Left hindlimb (tissue), 1 donor: Measurements from ENCODE around the gene B3GALT5.
"Not testable (repeated sequence)": the region's sequence is repeated elsewhere in the genome, so short reads cannot be mapped to it uniquely, and the experiment has no call there.

ENCODE experiments used
- DNase-seq: peaks from one replicate; pipeline ENCODE4 v3.0.0-alpha.2; 2018

The B3GALT5 gene

GRCh38 chr21:39669485-39669884, 56.7 kb downstream of the B3GALT5 start:
- no peak for DNase-seq

GRCh38 chr21:39669976-39670661, 57.4 kb downstream of the B3GALT5 start:
- no peak for DNase-seq

DNA sequence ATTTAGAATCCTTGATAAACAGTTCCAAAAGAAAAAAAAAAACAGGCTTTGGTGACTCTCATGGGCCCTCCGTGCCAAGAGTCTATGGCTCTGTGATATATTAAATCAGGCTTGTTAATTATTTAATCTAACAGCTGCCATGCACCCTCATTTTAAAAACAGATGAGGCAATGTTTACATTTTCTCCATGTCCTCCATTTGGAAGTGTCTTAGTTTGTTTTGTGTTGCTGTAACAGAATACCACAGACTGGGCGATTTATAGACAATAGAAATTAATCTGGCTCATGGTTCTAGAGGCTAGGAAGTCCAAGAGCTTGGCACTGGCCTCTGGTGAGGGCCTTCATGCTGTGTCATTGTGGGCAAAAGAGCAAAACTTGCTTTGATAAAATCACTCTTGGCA, 58.0 kb downstream of the B3GALT5 start:
- DNase-seq = no peak

DNA sequence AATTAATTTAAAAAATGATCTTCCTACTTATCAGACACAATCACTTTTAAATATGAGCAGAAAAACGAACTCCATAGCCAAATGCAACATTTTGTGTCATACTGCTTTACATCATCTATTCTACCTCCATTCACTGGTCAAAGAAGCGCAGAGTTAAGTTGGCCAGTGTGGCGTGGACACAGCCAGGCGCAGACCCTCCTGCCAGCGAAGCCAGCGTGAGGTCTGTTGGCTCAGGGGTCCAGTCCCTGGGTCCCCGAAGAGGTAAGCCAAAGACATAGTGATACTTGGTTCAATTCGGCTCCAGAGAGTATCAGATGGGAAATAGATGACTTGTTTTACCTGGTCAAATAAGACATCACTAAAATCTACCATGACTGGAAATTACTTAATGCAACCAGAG, 59.2 kb downstream of the B3GALT5 start:
- DNase-seq = no peak

DNA sequence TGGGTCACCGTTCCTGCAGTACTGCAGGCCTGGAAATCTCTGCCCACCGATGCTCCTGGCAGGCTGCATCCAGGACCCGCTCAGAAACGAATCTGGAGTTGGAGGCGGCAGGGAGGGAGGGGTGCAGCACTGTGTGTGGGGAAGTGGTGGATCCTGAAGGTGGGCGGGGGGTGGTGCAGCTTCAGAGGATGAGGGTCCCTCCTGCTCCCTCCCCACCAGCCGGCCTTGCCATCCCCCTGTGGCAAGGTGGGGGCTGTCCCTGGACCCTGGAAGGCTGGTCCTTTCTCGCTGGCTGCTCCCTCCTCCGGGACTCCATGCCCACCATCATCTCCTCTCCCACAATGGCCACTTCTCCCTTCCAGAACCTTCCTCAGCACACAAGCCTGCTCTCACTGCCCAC, 60.4 kb downstream of the B3GALT5 start:
- DNase-seq = no peak

DNA sequence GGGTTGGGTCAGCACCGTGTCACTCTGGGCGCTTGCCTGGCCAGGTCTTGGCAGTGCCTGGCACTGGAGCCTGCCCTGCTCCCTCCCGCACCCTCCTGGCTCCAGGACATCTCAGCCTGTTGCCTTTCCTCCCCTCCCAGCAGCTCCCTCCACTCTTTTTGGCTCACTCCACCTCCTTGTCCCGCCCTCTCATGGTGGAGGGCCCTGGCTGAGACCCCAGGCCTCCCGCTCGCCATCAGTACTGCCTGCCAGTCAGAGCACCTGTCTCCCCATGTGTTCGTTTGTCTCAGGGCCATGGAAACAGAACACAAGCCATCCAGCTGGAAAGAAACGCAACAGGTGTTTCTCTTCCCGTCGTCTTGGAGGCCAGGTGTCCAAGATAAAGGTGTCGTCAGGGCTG, 61.0 kb downstream of the B3GALT5 start:
- no peak for DNase-seq

DNA sequence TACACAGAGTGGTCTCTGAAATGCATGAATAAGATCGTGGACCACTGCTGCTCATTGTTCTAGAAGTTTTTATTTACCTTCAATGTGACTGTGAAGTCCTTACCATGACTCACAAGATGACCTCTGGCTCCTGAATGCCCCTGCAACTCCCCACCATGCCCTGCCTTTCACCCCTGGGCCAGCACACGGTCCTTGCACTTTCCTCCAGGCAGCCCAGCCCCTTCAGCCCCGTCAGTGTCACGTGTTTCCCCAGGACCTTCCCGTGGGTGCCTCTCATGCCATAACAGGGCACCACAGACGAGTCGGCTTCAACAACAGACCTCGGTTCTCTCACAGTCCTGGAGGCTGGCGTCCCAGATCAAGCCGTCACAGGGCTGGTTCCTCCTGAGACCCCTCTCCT, 62.1 kb downstream of the B3GALT5 start:
- no peak for DNase-seq

GRCh38 chr21:39675590-39675989, 62.9 kb downstream of the B3GALT5 start:
- DNase-seq = no peak

- DNase-seq = no peak
These were observed 63.4 kb downstream of the B3GALT5 start for GRCh38 chr21:39675993-39676661.

- no peak for DNase-seq
These were observed 67.5 kb downstream of the B3GALT5 start for GRCh38 chr21:39680216-39680615.

GRCh38 chr21:39681257-39681656, 68.5 kb downstream of the B3GALT5 start:
- no peak for DNase-seq

- no peak for DNase-seq
These were observed 69.1 kb downstream of the B3GALT5 start for GRCh38 chr21:39681845-39682244.

GRCh38 chr21:39685236-39685635, 72.5 kb downstream of the B3GALT5 start:
- DNase-seq = no peak

DNA sequence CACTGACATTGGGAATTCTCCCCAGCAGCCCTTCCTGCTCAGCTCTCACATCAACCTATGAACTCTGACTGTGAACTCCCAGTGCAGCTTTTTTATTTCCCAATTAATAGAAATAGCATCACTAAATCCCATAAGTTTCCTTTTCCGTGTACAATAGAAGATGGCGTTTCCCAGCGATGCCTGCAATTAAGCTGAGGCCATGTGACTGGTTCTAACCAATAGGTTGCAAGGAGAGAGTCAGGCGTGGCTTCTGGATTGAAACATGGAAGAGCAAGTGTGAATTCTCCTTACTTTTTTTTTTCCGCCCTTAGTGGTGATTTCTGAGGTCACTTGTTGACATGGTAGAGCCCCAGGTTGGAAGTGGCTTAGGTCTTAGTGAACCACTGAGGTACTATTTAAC, 73.3 kb downstream of the B3GALT5 start:
- DNase-seq = no peak

- DNase-seq = no peak
These were observed 74.1 kb downstream of the B3GALT5 start for GRCh38 chr21:39686646-39687468.

GRCh38 chr21:39688010-39688409, 75.3 kb downstream of the B3GALT5 start:
- no peak for DNase-seq

DNA sequence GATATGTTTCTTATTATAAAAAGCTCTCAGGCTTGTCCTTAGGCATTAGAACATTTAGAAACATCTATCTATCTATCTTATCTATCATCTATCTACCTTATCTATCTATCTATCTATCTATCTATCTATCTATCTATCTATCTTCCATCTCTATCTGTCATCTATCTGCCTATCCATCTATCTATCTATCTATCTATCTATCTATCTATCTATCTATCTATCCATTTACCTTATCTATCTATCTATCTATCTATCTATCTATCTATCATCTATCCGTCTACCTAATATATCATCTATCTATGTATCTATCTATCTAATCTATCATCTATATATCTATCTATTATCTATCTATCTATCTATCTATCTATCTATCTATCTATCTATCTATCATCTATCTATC, 77.1 kb downstream of the B3GALT5 start:
- not testable (repeated sequence) for DNase-seq

DNA sequence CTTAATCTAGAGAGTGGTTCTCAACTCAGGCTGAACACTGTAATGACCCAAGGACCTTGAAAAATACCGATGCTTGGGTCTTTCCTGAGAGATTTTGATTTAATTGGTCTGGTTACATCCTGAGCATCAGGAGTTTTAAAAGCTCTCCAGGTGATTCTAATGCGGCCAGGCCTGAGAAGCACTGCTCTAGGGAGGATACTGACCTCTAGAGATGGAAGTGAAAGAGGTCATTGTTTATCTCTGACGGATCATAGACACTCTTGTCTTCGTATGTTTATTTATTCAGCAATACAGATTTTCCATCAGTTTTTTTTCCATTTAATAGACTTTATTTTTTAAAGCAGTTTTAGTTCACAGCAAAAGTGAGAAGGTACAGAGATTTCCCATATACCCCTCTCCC, 77.7 kb downstream of the B3GALT5 start:
- DNase-seq = no peak

GRCh38 chr21:39694750-39695149, 82.0 kb downstream of the B3GALT5 start:
- no peak for DNase-seq

- no peak for DNase-seq
These were observed 83.5 kb downstream of the B3GALT5 start for GRCh38 chr21:39696196-39696595.

- DNase-seq = no peak
These were observed 83.9 kb downstream of the B3GALT5 start for GRCh38 chr21:39696618-39697017.

DNA sequence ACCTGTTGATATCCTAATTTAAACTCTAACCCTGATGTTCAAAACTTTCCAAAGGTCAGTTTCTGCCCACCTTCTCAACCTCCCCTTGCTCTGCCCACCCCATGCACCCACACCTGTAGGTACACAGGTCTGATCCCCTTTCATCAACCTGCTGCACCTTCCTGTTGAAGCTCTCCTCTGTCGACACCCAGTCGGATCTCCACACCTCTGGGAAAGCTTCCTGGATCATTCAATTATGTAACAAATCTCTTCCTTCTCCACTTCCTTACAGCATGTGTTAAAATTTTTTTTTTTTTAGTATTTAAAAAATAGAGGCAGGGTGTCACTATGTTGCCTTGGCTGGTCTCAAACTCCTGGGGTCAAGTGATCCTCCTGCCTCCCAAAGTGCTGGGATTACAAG, 87.6 kb downstream of the B3GALT5 start:
- DNase-seq = no peak

- DNase-seq = no peak
These were observed 90.8 kb downstream of the B3GALT5 start for GRCh38 chr21:39703578-39703977.

- no peak for DNase-seq
These were observed 93.1 kb downstream of the B3GALT5 start for GRCh38 chr21:39705849-39706248.
